IMR-90 (cell line): ENCODE results near the gene OMD. TPM values are rescaled to one million over a fixed set of nuclear protein-coding genes. Genes with fewer than 3 reads are reported as not detected.

Source experiments
- polyA plus RNA-seq, 3 experiments: library from polyadenylated mRNA; depleted of rRNA; stranded (reverse); fragments of >200 nt; gene quantifications; 2 replicates each; pipeline ENCODE4 v1.2.3, GENCODE V29; 2012; ENCODE audit warnings: low replicate concordance in 1 of 3
- total RNA-seq: library from RNA; depleted of rRNA; stranded (reverse); fragments of >200 nt; gene quantifications from 2 replicates; pipeline ENCODE4 v1.2.3, GENCODE V29; 2012; rRNA removed

Gene OMD
- total and polyA plus RNA-seq, 2 of the 4 experiments (the other 2 are of a cell fraction) = not detected

Other genes starting within 250 kb of the OMD start
- 383 and 414 TPM in 2 replicates for gene IARS1, start 130.8 kb downstream of the OMD start, total RNA-seq
- 64.1 and 85.3 TPM in 2 replicates for gene IARS1, start 130.8 kb downstream of the OMD start, polyA plus RNA-seq (2012; rRNA removed)
- gene NOL8, start 99.1 kb downstream of the OMD start, total RNA-seq = 18.3 and 23.6 TPM in 2 replicates
- 7.4 and 10.1 TPM in 2 replicates for gene NOL8, start 99.1 kb downstream of the OMD start, polyA plus RNA-seq (2012; rRNA removed)
- gene CENPP, start 98.5 kb downstream of the OMD start, total RNA-seq = 1.4 and 3.6 TPM in 2 replicates
- 0.90 and 2.0 TPM in 2 replicates for gene CENPP, start 98.5 kb downstream of the OMD start, polyA plus RNA-seq (2012; rRNA removed)
- gene OGN, start 19.9 kb downstream of the OMD start, total RNA-seq = under 0.01 TPM in 1 of 2 replicates, not detected in the other
- 0.10 TPM in 1 of 2 replicates, not detected in the other for gene OGN, start 19.9 kb downstream of the OMD start, polyA plus RNA-seq (2012; rRNA removed)
- gene ASPN, start 58.0 kb upstream of the OMD start, total RNA-seq = under 0.01 and 0.28 TPM in 2 replicates
- gene ASPN, start 58.0 kb upstream of the OMD start, polyA plus RNA-seq (2012; rRNA removed) = 0.04 and 0.09 TPM in 2 replicates
- gene ECM2, start 111.5 kb upstream of the OMD start, total RNA-seq = under 0.01 and 0.36 TPM in 2 replicates
- 0.26 TPM in 2 replicates for gene ECM2, start 111.5 kb upstream of the OMD start, polyA plus RNA-seq (2012; rRNA removed)
- gene IPPK, start 245.7 kb upstream of the OMD start, total RNA-seq = 25.1 and 27.5 TPM in 2 replicates
- 25.3 and 26.8 TPM in 2 replicates for gene IPPK, start 245.7 kb upstream of the OMD start, polyA plus RNA-seq (2012; rRNA removed)